LNCAP (cell line): Measurements from ENCODE around the gene FUT1.

ENCODE experiments used
- TF ChIP-seq, protein P1 (sequence below): fragments of 450-650 bp; IDR thresholded peaks from 2 replicates; pipeline ENCODE4 v1.5.1; 2017; ENCODE audit warnings: mild to moderate bottlenecking

The FUT1 gene

DNA sequence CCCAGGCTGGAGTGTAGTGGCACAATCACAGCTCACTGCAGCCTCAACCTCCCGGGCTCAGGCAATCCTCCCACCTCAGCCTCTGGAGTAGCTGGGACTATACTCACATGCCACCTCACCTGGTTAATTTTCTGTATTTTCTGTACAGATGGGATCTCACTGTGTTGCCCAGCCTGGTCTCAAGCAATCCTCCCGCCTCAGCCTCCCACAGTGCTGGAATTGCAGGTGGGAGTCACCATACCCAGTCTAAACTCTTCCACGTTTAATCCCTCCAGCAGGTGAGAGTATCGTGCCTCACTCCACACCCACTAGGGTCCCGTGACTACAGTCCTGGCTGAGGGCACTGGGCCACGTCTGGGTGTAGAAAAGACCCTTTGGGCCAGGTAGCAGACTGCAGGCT is 41.9 kb upstream of the FUT1 start:
- TF ChIP-seq, protein P1, sequence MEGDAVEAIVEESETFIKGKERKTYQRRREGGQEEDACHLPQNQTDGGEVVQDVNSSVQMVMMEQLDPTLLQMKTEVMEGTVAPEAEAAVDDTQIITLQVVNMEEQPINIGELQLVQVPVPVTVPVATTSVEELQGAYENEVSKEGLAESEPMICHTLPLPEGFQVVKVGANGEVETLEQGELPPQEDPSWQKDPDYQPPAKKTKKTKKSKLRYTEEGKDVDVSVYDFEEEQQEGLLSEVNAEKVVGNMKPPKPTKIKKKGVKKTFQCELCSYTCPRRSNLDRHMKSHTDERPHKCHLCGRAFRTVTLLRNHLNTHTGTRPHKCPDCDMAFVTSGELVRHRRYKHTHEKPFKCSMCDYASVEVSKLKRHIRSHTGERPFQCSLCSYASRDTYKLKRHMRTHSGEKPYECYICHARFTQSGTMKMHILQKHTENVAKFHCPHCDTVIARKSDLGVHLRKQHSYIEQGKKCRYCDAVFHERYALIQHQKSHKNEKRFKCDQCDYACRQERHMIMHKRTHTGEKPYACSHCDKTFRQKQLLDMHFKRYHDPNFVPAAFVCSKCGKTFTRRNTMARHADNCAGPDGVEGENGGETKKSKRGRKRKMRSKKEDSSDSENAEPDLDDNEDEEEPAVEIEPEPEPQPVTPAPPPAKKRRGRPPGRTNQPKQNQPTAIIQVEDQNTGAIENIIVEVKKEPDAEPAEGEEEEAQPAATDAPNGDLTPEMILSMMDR = no peak

DNA sequence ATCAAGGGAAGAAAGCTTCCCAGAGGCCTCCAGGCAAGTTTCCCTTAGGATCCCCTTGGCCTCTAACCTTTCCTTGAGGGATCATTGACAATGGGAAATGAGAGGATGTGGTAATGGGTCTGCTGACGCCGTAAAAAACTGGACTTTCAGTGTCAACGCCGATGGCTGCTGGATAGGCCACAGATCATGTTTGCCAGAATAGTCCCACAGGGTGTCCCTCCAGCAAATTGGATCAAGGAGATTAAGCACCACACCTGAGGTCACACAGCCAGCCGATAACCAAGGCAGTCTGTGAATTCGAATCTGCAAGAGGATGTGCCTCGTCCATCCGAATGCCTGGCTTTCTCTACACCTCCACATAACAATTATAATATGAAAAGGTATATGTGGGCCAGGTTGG is 40.8 kb upstream of the FUT1 start:
- TF ChIP-seq, protein P1 = no peak

DNA sequence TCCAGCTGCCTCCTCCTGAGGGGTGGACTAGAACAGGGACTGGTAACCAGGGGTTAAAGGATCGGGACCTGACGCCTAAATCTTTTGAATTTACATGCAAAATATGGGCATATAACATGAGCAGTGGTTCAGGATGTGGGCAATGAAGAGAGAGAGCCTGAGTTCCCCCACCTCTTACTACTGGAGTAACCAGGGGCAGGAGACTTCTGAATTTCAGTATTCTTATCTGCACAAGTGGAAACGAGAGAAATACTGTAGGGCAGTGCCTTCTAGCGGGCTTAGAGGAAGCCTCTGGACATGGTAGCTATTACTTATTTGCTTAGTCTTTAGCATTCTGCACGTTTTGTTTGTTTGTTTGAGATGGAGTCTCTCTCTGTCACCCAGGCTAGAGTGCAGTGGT is 32.1 kb upstream of the FUT1 start:
- TF ChIP-seq, protein P1 = no peak

DNA sequence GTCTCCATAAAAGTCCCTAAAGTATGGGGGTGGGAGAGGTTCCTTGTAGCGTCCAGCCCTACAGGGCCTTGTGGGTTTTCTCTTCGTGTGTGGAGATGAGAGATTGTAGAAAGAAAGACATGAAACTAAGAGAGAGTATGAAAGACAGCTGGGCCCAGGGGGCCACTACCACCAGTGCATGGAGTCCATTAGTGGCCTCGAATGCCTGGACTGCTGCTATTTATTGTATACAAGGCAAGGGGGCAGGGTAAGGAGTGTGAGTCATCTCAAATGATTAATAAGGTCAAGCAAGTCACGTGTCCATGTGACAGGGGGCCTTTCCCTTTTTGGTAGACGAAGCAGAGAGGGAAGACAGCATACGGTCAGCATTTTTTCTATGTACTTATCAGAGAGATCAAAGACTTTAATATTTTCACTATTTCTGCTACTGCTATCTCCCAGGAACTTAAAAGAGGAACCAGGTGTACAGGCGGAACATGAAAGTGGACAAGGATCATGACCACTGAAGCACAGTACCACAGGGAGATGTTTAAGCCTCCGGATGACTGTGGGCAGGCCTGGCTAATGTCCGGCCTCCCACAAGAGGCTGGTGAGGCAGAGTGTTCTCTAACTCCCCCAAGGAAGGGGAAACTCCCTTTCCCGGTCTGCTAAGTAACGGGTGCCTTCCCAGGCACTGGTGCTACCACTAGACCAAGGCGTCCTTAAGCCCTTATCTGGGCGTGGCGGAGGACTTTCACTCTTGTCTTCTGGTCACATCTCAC is 28.4 kb upstream of the FUT1 start:
- TF ChIP-seq, protein P1 = no peak

DNA sequence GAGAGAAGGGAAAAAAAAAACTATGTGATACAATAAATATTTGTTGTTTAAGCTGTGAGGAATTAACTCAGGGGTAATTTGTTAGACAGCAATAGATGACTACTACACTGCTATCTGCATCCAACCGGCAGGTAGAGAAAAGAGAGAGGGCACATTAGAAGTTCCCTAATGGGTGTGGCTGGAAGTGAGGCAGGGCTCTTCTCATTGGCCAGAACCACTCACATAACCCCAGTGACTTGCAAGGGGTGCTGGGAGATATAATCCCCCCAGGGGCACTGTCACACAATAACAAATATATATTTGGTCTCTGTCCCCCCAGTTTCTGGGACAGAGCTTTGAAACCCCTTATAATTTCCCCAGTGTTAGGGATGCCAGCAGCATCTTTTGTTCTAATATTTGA is 27.2 kb upstream of the FUT1 start:
- TF ChIP-seq, protein P1 = no peak

- TF ChIP-seq, protein P1 = no peak
These were observed 25.3 kb upstream of the FUT1 start for GRCh38 chr19:48777720-48778119.

DNA sequence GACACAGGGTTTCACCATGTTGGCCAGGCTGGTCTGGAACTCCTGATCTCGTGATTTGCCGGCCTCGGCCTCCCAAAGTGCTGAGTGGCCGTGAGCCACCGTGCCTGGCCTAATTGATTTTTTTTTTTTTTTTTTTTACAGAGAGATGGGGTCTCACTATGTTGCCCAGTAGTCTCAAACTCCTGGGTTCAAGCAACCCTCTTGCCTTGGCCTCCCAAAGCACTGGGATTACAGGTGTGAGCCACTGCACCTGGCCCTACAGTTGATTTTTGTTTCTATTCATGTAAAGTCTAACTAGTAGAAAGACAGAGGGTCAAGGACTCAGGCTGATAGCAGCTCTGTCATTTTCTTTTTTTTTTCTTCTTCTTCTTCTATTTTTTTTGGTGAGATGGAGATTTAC is 24.7 kb upstream of the FUT1 start:
- TF ChIP-seq, protein P1 = no peak

GRCh38 chr19:48772503-48772953 is 20.1 kb upstream of the FUT1 start:
- TF ChIP-seq, protein P1 = no peak
